HG03378 (cell line): ENCODE measurements around the gene ITGA7.

Experiments used
- ATAC-seq: cut with Tn5 transposase; IDR thresholded peaks from one replicate; pipeline ENCODE4 v1.9.1; 2021; ENCODE audit warnings: mild to moderate bottlenecking, moderate library complexity; ENCODE audit not compliant: unreplicated experiment

ITGA7 gene

GRCh38 chr12:55685671-55686070 is 22.0 kb downstream of the ITGA7 start:
- no peak for ATAC-seq

- no peak for ATAC-seq
Observed at GRCh38 chr12:55684761-55685370, 22.8 kb downstream of the ITGA7 start.

GRCh38 chr12:55683676-55684075 is 24.0 kb downstream of the ITGA7 start:
- no peak for ATAC-seq

GRCh38 chr12:55682087-55682796 is 25.5 kb downstream of the ITGA7 start:
- ATAC-seq = no peak

- ATAC-seq = no peak
Observed at GRCh38 chr12:55681142-55682077, 26.3 kb downstream of the ITGA7 start.

- no peak for ATAC-seq
Observed at GRCh38 chr12:55679691-55680090, 28.0 kb downstream of the ITGA7 start.

- ATAC-seq = no peak
Observed at GRCh38 chr12:55676707-55677106, 31.0 kb downstream of the ITGA7 start.

- no peak for ATAC-seq
Observed at GRCh38 chr12:55675666-55676065, 32.0 kb downstream of the ITGA7 start.

- ATAC-seq = peak; percentile 100
Observed at GRCh38 chr12:55673638-55674037, 34.1 kb downstream of the ITGA7 start.

GRCh38 chr12:55671746-55672145 is 36.0 kb downstream of the ITGA7 start:
- no peak for ATAC-seq

GRCh38 chr12:55670276-55670675 is 37.4 kb downstream of the ITGA7 start:
- ATAC-seq = no peak

GRCh38 chr12:55666508-55666907 is 41.2 kb downstream of the ITGA7 start:
- ATAC-seq = no peak

GRCh38 chr12:55664826-55665225 is 42.9 kb downstream of the ITGA7 start:
- no peak for ATAC-seq

GRCh38 chr12:55663391-55663790 is 44.3 kb downstream of the ITGA7 start:
- ATAC-seq = no peak

GRCh38 chr12:55659486-55660385 is 48.0 kb downstream of the ITGA7 start:
- no peak for ATAC-seq

- no peak for ATAC-seq
Observed at GRCh38 chr12:55658635-55659391, 48.9 kb downstream of the ITGA7 start.

- no peak for ATAC-seq
Observed at GRCh38 chr12:55658212-55658611, 49.5 kb downstream of the ITGA7 start.

GRCh38 chr12:55657212-55657611 is 50.5 kb downstream of the ITGA7 start:
- no peak for ATAC-seq

GRCh38 chr12:55654511-55655214 is 53.0 kb downstream of the ITGA7 start:
- ATAC-seq = no peak
